Measurements from ENCODE around the gene FXR1. TPM values are rescaled to one million over a fixed set of nuclear protein-coding genes. Genes with fewer than 3 reads are reported as not detected.
"Not testable (repeated sequence)": the region's sequence is repeated elsewhere in the genome, so short reads cannot be mapped to it uniquely, and the experiment has no call there.

Gene FXR1
- total and polyA plus RNA-seq, 4 donors: 18.6 to 72.9 (median 46.6) TPM

- WGBS: 94% methylated on average over 2 of the region's 2 CpGs
Observed at GRCh38 chr3:180981912-180982311, 69.4 kb downstream of the FXR1 start.

DNA sequence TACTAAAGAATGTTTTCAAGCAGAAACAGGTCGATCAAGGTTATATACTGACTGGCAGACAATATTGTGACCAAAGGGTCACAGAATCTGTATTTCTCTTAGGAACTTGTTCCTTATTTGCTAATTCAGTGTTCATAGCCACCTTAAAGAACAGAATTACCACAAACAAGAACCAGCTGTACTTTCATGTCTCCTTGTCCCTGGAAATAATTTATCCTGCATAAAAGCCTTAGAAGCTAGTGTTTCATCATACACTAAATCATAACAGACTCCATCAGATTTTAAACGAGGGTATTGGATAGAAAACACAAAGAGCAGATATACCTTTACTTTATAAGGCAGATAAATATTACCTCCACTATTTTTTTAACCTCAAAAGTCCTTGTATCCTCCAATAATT lies 70.7 kb downstream of the FXR1 start:
- H3K4me1 ChIP-seq (ENCODE audit: control insufficient read depth in 4 of 4, insufficient read depth in 4 of 4, low read length in 3 of 4): peaks cover 3 to 12% (median 8%) of the 10 kb centered on the region in 4 donors
- H3K27me3 ChIP-seq (ENCODE audit: control insufficient read depth in 4 of 4, insufficient read depth in 4 of 4, low read length in 3 of 4): no peaks in the 10 kb centered on the region
- H3K9ac ChIP-seq (ENCODE audit: low read depth in 1 of 2, low read length in 2 of 2): no peak overlapping the region
- DNase-seq (ENCODE audit: low spot score): no peak
- H3K27ac ChIP-seq (ENCODE audit: low read depth in 1 of 2, low read length in 2 of 2): no peak overlapping the region
- H3K36me3 ChIP-seq (ENCODE audit: control insufficient read depth in 4 of 4, insufficient read depth in 3 of 4, low read depth in 1 of 4, low read length in 3 of 4): peaks cover 0 to 29% (median 21%) of the 10 kb centered on the region in 4 donors
- 55% methylated on average over 2 of the region's 2 CpGs for WGBS
- H3K9me3 ChIP-seq (ENCODE audit: control insufficient read depth in 4 of 4, low read length in 3 of 4): no peaks in the 10 kb centered on the region
- no peak overlapping the region for H3K4me3 ChIP-seq (ENCODE audit: low read depth in 1 of 3, low read length in 3 of 3)
- TF ChIP-seq HNF4A (conservative IDR thresholded peaks at IDR 0.05) (no peak), JUND (IDR thresholded peaks at IDR 0.05) (no peak), GABPA (IDR thresholded peaks at IDR 0.05 in 1 of 2, conservative IDR thresholded peaks at IDR 0.05 in 1 of 2) (no peak), FOXA1 (IDR thresholded peaks at IDR 0.05) (no peak), REST (IDR thresholded peaks at IDR 0.05) (no peak), FOXA2 (IDR thresholded peaks at IDR 0.05) (no peak), ATF3 (IDR thresholded peaks at IDR 0.05) (no peak)

More at GRCh38 chr3:180981912-180982311, 69.4 kb downstream of the FXR1 start:
- Histone ChIP-seq H3K9me3 (ENCODE audit: control insufficient read depth in 4 of 4, low read length in 3 of 4) (no peaks in the 10 kb centered on the region), H3K36me3 (ENCODE audit: control insufficient read depth in 4 of 4, insufficient read depth in 3 of 4, low read depth in 1 of 4, low read length in 3 of 4) (peaks cover 0 to 27% (median 16%) of the 10 kb centered on the region in 4 donors), H3K27ac (ENCODE audit: low read depth in 1 of 2, low read length in 2 of 2) (no peak overlapping the region), H3K4me1 (ENCODE audit: control insufficient read depth in 4 of 4, insufficient read depth in 4 of 4, low read length in 3 of 4) (peaks cover 0 to 7% (median 3%) of the 10 kb centered on the region in 4 donors), H3K9ac (ENCODE audit: low read depth in 1 of 2, low read length in 2 of 2) (no peak overlapping the region), H3K4me3 (ENCODE audit: low read depth in 1 of 3, low read length in 3 of 3) (no peak overlapping the region), H3K27me3 (ENCODE audit: control insufficient read depth in 4 of 4, insufficient read depth in 4 of 4, low read length in 3 of 4) (no peaks in the 10 kb centered on the region)
- no peak for DNase-seq (ENCODE audit: low spot score)
- TF ChIP-seq RAD21 (IDR thresholded peaks at IDR 0.05) (no peak), JUND (IDR thresholded peaks at IDR 0.05) (no peak), GABPA (IDR thresholded peaks at IDR 0.05 in 1 of 2, conservative IDR thresholded peaks at IDR 0.05 in 1 of 2) (no peak), FOXA2 (IDR thresholded peaks at IDR 0.05) (no peak)
- TF ChIP-seq, protein P1, sequence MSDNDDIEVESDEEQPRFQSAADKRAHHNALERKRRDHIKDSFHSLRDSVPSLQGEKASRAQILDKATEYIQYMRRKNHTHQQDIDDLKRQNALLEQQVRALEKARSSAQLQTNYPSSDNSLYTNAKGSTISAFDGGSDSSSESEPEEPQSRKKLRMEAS (IDR thresholded peaks at IDR 0.05): no peak

- peaks cover 0 to 26% (median 18%) of the 10 kb centered on the region in 4 donors for H3K36me3 ChIP-seq (ENCODE audit: control insufficient read depth in 4 of 4, insufficient read depth in 3 of 4, low read depth in 1 of 4, low read length in 3 of 4)
- H3K9me3 ChIP-seq (ENCODE audit: control insufficient read depth in 4 of 4, low read length in 3 of 4); H3K27me3 ChIP-seq (ENCODE audit: control insufficient read depth in 4 of 4, insufficient read depth in 4 of 4, low read length in 3 of 4); H3K27ac ChIP-seq (ENCODE audit: low read depth in 1 of 2, low read length in 2 of 2); H3K9ac ChIP-seq (ENCODE audit: low read depth in 1 of 2, low read length in 2 of 2); DNase-seq (ENCODE audit: low spot score); H3K4me3 ChIP-seq (ENCODE audit: low read depth in 1 of 3, low read length in 3 of 3): not testable (repeated sequence)
- H3K4me1 ChIP-seq (ENCODE audit: control insufficient read depth in 4 of 4, insufficient read depth in 4 of 4, low read length in 3 of 4): peaks cover 10 to 22% (median 16%) of the 10 kb centered on the region in 4 donors
- whole genome bisulfite sequencing: 90% methylated on average over 10 of the region's 10 CpGs
Observed at GRCh38 chr3:180986366-180986765, 73.9 kb downstream of the FXR1 start.
